Astrocyte of the spinal cord (primary cell): ENCODE results near the gene SELENOV.

Source experiments
- DNase-seq: peaks from one replicate; pipeline ENCODE4 v3.0.0; 2011; ENCODE audit warnings: low read depth, low spot score
- H3K4me3 ChIP-seq: 2 replicates; pipeline ENCODE4 v1.5.1; 2011; ENCODE audit warnings: low read depth, mild to moderate bottlenecking, low read length, moderate library complexity
- CTCF ChIP-seq: IDR thresholded peaks from 2 replicates; pipeline ENCODE4 v1.5.1; 2012; ENCODE audit warnings: low read depth, mild to moderate bottlenecking, low read length, inconsistent platforms
- in situ Hi-C: cut with HindIII; loops from 2 replicates; pipeline ENCODE4 v1.10.0; 2017; ENCODE audit warnings: low sequenced_read_pairs

SELENOV gene

GRCh38 chr19:39531834-39532232, 16.9 kb downstream of the SELENOV start:
- no peak for DNase-seq

GRCh38 chr19:39532233-39533002, 17.5 kb downstream of the SELENOV start, which contains the start of gene EID2B:
Gene EID2B (minus strand): TSS chr19:39532852. CDS start chr19:39532802, 50 bp downstream.
- in situ Hi-C loops: no loop called here
- DNase-seq: peak; percentile 94

More at GRCh38 chr19:39531834-39532232, 16.9 kb downstream of the SELENOV start:
- in situ Hi-C loops: no loop called here
- TF ChIP-seq CTCF: no peak
- peak overlapping the region; percentile 75 for H3K4me3 ChIP-seq

GRCh38 chr19:39533003-39533512, 18.1 kb downstream of the SELENOV start:
- TF ChIP-seq CTCF: no peak
- H3K4me3 ChIP-seq: no peak overlapping the region
- in situ Hi-C loops: no loop called here
- DNase-seq: no peak

More at GRCh38 chr19:39532233-39533002, 17.5 kb downstream of the SELENOV start, which contains the start of gene EID2B:
- H3K4me3 ChIP-seq: peak within 1 kb of the TSS; percentile 75
- TF ChIP-seq CTCF: peak; percentile 98

GRCh38 chr19:39533791-39534190, 18.9 kb downstream of the SELENOV start:
- DNase-seq: no peak
- H3K4me3 ChIP-seq: no peak overlapping the region
- in situ Hi-C loops: no loop called here
- no peak for TF ChIP-seq CTCF

GRCh38 chr19:39539165-39539517, 24.2 kb downstream of the SELENOV start:
- H3K4me3 ChIP-seq: peak overlapping the region; percentile 58
- TF ChIP-seq CTCF: no peak
- peak; percentile 46 for DNase-seq
- in situ Hi-C loops: no loop called here

- DNase-seq: peak; percentile 95
- peak within 1 kb of the TSS; percentile 58 for H3K4me3 ChIP-seq
- TF ChIP-seq CTCF: peak; percentile 87
- in situ Hi-C loops: no loop called here
These were observed 24.8 kb downstream of the SELENOV start, which contains the start of gene EID2 for GRCh38 chr19:39539518-39540332. Gene EID2 (minus strand): TSS chr19:39540161. CDS start chr19:39540079, 82 bp downstream.
